Measurements from ENCODE around the gene SLC6A13. TPM values are rescaled to one million over a fixed set of nuclear protein-coding genes. Genes with fewer than 3 reads are reported as not detected.

SLC6A13 gene
- total RNA-seq, 2 donors from 2014 or later: 0.85 TPM; not detected in 1

- no peak overlapping the region for H3K27ac ChIP-seq
- no peak overlapping the region for H3K4me3 ChIP-seq
- H3K9me3 ChIP-seq: no peaks in the 10 kb centered on the region
- H3K27me3 ChIP-seq (replicated peaks; ENCODE audit: insufficient read depth): no peaks in the 10 kb centered on the region
- intact Hi-C loops (cut with DNase I): no loop called here
- WGBS: 83% methylated on average over 19 of the region's 19 CpGs
- H3K4me1 ChIP-seq (replicated peaks): no peaks in the 10 kb centered on the region
- no peak for DNase-seq (ENCODE audit: low spot score)
- no peaks in the 10 kb centered on the region for H3K36me3 ChIP-seq
- no peak for TF ChIP-seq CTCF (IDR thresholded peaks at IDR 0.05)
- no peak for TF ChIP-seq POLR2A (IDR thresholded peaks at IDR 0.05)
- no peak for TF ChIP-seq POLR2AphosphoS5 (IDR thresholded peaks at IDR 0.05)
Observed at GRCh38 chr12:220946-221550, 41.6 kb downstream of the SLC6A13 start.

- intact Hi-C loops (cut with DNase I): no loop called here
- H3K36me3 ChIP-seq: no peaks in the 10 kb centered on the region
- no peaks in the 10 kb centered on the region for H3K9me3 ChIP-seq
- TF ChIP-seq CTCF (IDR thresholded peaks at IDR 0.05) (no peak), POLR2AphosphoS5 (IDR thresholded peaks at IDR 0.05) (no peak), POLR2A (IDR thresholded peaks at IDR 0.05) (no peak)
- no peak for DNase-seq (ENCODE audit: low spot score)
- no peak overlapping the region for H3K4me3 ChIP-seq
- no peaks in the 10 kb centered on the region for H3K27me3 ChIP-seq (replicated peaks; ENCODE audit: insufficient read depth)
- WGBS: 71% methylated on average over 6 of the region's 6 CpGs
- H3K27ac ChIP-seq: no peak overlapping the region
- H3K4me1 ChIP-seq (replicated peaks): no peaks in the 10 kb centered on the region
Observed at GRCh38 chr12:220491-220890, 42.1 kb downstream of the SLC6A13 start.

- Histone ChIP-seq H3K4me1 (replicated peaks) (no peaks in the 10 kb centered on the region), H3K27ac (no peak overlapping the region), H3K27me3 (replicated peaks; ENCODE audit: insufficient read depth) (no peaks in the 10 kb centered on the region), H3K4me3 (no peak overlapping the region), H3K9me3 (no peaks in the 10 kb centered on the region), H3K36me3 (no peaks in the 10 kb centered on the region)
- DNase-seq (ENCODE audit: low spot score): no peak
- intact Hi-C loops (cut with DNase I): no loop called here
- WGBS: 40% methylated on average over 17 of the region's 17 CpGs
- TF ChIP-seq POLR2A (IDR thresholded peaks at IDR 0.05) (no peak), CTCF (IDR thresholded peaks at IDR 0.05) (peak in 3 of 4 experiments; percentile 16 to 49 (median 32))
Observed at GRCh38 chr12:219891-220352, 42.7 kb downstream of the SLC6A13 start.

GRCh38 chr12:218728-219590, 43.7 kb downstream of the SLC6A13 start:
- TF ChIP-seq POLR2A (IDR thresholded peaks at IDR 0.05) (no peak), CTCF (IDR thresholded peaks at IDR 0.05) (no peak), POLR2AphosphoS5 (IDR thresholded peaks at IDR 0.05) (no peak)
- no peak for DNase-seq (ENCODE audit: low spot score)
- Histone ChIP-seq H3K9me3 (no peaks in the 10 kb centered on the region), H3K27me3 (replicated peaks; ENCODE audit: insufficient read depth) (no peaks in the 10 kb centered on the region), H3K4me3 (no peak overlapping the region), H3K4me1 (replicated peaks) (no peaks in the 10 kb centered on the region), H3K27ac (no peak overlapping the region), H3K36me3 (no peaks in the 10 kb centered on the region)
- intact Hi-C loops (cut with DNase I): no loop called here
- 72% methylated on average over 30 of the region's 30 CpGs for WGBS
